MM.1S (cell line): ENCODE results near the gene PRLH.

Experiments used
- DNase-seq: peaks from one replicate; pipeline ENCODE4 v3.0.0-alpha.2; 2015
- H2AFZ ChIP-seq: fragments of 300-600 bp; sonication (generic); 2 replicates; pipeline ENCODE4 v1.6.0; 2016; ENCODE audit warnings: antibody characterized with exemption, low read length
- H3F3A ChIP-seq: fragments of 300-600 bp; sonication (generic); 2 replicates; pipeline ENCODE4 v1.6.1; 2016; ENCODE audit warnings: mild to moderate bottlenecking, antibody characterized with exemption, low read length, moderate library complexity, mixed read lengths; ENCODE audit not compliant: insufficient read depth
- H3K27ac ChIP-seq: fragments of 300-600 bp; sonication (generic); 2 replicates; pipeline ENCODE4 v1.5.1; 2016; ENCODE audit warnings: mild to moderate bottlenecking, low read length
- H3K27me3 ChIP-seq: fragments of 300-600 bp; sonication (generic); replicated peaks from 2 replicates; pipeline ENCODE4 v1.6.0; 2016; ENCODE audit warnings: low read length; ENCODE audit not compliant: insufficient read depth
- H3K36me3 ChIP-seq: fragments of 300-600 bp; sonication (generic); replicated peaks from 2 replicates; pipeline ENCODE4 v1.6.1; 2016; ENCODE audit warnings: mild to moderate bottlenecking, low read length, mixed read lengths; ENCODE audit not compliant: insufficient read depth
- H3K4me1 ChIP-seq: fragments of 300-600 bp; sonication (generic); 2 replicates; pipeline ENCODE4 v1.6.1; 2016; ENCODE audit warnings: low read length, mixed read lengths
- H3K4me2 ChIP-seq: fragments of 300-600 bp; sonication (generic); 2 replicates; pipeline ENCODE4 v1.6.0; 2016; ENCODE audit warnings: low read depth, low read length
- H3K4me3 ChIP-seq: fragments of 300-600 bp; sonication (generic); 2 replicates; pipeline ENCODE4 v1.5.1; 2016; ENCODE audit warnings: low read length, mixed read lengths
- H3K79me2 ChIP-seq: fragments of 300-600 bp; sonication (generic); 2 replicates; pipeline ENCODE4 v1.6.1; 2016; ENCODE audit warnings: mixed run types, low read length, mixed read lengths
- H3K9ac ChIP-seq: fragments of 300-600 bp; sonication (generic); 2 replicates; pipeline ENCODE4 v1.6.1; 2016; ENCODE audit warnings: low read length, mixed read lengths
- H3K9me2 ChIP-seq: fragments of 300-600 bp; sonication (generic); replicated peaks from 2 replicates; pipeline ENCODE4 v1.6.1; 2016; ENCODE audit warnings: mild to moderate bottlenecking, low read length, mixed read lengths; ENCODE audit not compliant: insufficient read depth
- H3K9me3 ChIP-seq: fragments of 300-600 bp; sonication (generic); replicated peaks from 2 replicates; pipeline ENCODE4 v1.6.1; 2016; ENCODE audit warnings: mild to moderate bottlenecking, low read length, mixed read lengths; ENCODE audit not compliant: insufficient read depth
- H4K20me1 ChIP-seq: fragments of 300-600 bp; sonication (generic); 2 replicates; pipeline ENCODE4 v1.6.1; 2016; ENCODE audit warnings: mild to moderate bottlenecking, low read length, moderate library complexity, mixed read lengths; ENCODE audit not compliant: insufficient read depth
- EZH2 ChIP-seq: fragments of 300-600 bp; sonication (generic); optimal IDR thresholded peaks from 2 replicates; pipeline ENCODE3; 2017; ENCODE audit warnings: low read depth, mild to moderate bottlenecking, antibody characterized with exemption, low read length, mixed read lengths
- EZH2phosphoT487 ChIP-seq: fragments of 300-600 bp; sonication (generic); IDR thresholded peaks from 2 replicates; pipeline ENCODE4 v1.6.1; 2018; ENCODE audit warnings: antibody characterized with exemption, low read length
- TF ChIP-seq, protein P1 (sequence below): fragments of 300-600 bp; sonication (generic); IDR thresholded peaks from 2 replicates; pipeline ENCODE4 v1.5.1; 2016; ENCODE audit warnings: antibody characterized with exemption, low read length, mixed read lengths

PRLH gene

GRCh38 chr2:237540823-237541222 is 25.6 kb upstream of the PRLH start:
- Histone ChIP-seq H3K4me2 (no peak overlapping the region), H4K20me1 (no peaks in the 10 kb centered on the region), H3F3A (no peaks in the 10 kb centered on the region), H3K9me2 (no peaks in the 10 kb centered on the region), H3K79me2 (no peaks in the 10 kb centered on the region), H3K4me3 (no peak overlapping the region), H3K27ac (no peak overlapping the region), H2AFZ (no peak overlapping the region), H3K4me1 (no peaks in the 10 kb centered on the region), H3K9me3 (no peaks in the 10 kb centered on the region), H3K27me3 (no peaks in the 10 kb centered on the region), H3K9ac (no peak overlapping the region), H3K36me3 (no peaks in the 10 kb centered on the region)
- TF ChIP-seq EZH2, result no peak
- TF ChIP-seq, protein P1, sequence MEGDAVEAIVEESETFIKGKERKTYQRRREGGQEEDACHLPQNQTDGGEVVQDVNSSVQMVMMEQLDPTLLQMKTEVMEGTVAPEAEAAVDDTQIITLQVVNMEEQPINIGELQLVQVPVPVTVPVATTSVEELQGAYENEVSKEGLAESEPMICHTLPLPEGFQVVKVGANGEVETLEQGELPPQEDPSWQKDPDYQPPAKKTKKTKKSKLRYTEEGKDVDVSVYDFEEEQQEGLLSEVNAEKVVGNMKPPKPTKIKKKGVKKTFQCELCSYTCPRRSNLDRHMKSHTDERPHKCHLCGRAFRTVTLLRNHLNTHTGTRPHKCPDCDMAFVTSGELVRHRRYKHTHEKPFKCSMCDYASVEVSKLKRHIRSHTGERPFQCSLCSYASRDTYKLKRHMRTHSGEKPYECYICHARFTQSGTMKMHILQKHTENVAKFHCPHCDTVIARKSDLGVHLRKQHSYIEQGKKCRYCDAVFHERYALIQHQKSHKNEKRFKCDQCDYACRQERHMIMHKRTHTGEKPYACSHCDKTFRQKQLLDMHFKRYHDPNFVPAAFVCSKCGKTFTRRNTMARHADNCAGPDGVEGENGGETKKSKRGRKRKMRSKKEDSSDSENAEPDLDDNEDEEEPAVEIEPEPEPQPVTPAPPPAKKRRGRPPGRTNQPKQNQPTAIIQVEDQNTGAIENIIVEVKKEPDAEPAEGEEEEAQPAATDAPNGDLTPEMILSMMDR, result no peak
- TF ChIP-seq EZH2phosphoT487, result no peak
- no peak for DNase-seq

DNA sequence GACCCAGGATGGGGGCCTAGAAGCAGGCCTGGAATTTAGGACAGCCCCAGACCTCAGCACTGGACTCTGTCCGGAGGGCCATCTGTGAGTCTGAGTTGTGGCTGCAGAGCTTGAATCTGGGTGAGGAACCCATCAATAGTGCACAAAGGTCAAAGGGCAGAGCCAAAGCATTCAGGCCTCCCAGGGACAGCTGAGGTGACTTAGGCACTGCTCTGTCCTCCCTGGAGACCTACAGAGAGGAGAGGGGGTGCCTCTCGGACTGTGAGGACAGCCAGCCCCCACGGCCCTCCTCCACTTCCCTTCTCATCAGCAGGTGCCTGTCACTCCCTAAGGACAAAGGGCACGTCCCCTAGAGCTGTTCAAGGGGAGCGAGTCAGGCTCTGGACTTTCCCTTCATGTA is 25.1 kb upstream of the PRLH start:
- H3K9ac ChIP-seq, result no peak overlapping the region

GRCh38 chr2:237542001-237542704 is 24.2 kb upstream of the PRLH start:
- DNase-seq, result no peak
- Histone ChIP-seq H3K27me3 (no peaks in the 10 kb centered on the region), H3K9me3 (no peaks in the 10 kb centered on the region), H3K4me1 (no peaks in the 10 kb centered on the region), H3K27ac (no peak overlapping the region), H3K9ac (no peak overlapping the region), H3F3A (no peaks in the 10 kb centered on the region), H3K4me3 (no peak overlapping the region), H3K9me2 (no peaks in the 10 kb centered on the region), H3K79me2 (no peaks in the 10 kb centered on the region), H3K36me3 (no peaks in the 10 kb centered on the region), H3K4me2 (no peak overlapping the region), H2AFZ (no peak overlapping the region), H4K20me1 (no peaks in the 10 kb centered on the region)
- TF ChIP-seq, protein P1, result no peak
- TF ChIP-seq EZH2 (no peak), EZH2phosphoT487 (no peak)

More for the DNA sequence above, 25.1 kb upstream of the PRLH start:
- Histone ChIP-seq H3K4me1 (no peaks in the 10 kb centered on the region), H3K9me3 (no peaks in the 10 kb centered on the region), H3K4me3 (no peak overlapping the region), H4K20me1 (no peaks in the 10 kb centered on the region), H3K79me2 (no peaks in the 10 kb centered on the region), H2AFZ (no peak overlapping the region), H3K27me3 (no peaks in the 10 kb centered on the region), H3K36me3 (no peaks in the 10 kb centered on the region), H3K27ac (no peak overlapping the region), H3K9me2 (no peaks in the 10 kb centered on the region), H3F3A (no peaks in the 10 kb centered on the region), H3K4me2 (no peak overlapping the region)
- TF ChIP-seq EZH2 (no peak), EZH2phosphoT487 (no peak)
- TF ChIP-seq, protein P1, result no peak
- DNase-seq, result no peak
